T47D (cell line): ENCODE results near the gene TBL1X.

Experiments used
- DNase-seq, 2 experiments: peaks; one replicate each; pipeline versions ENCODE4 v3.0.0 to v3.0.0-alpha.2; 2011 to 2012; ENCODE audit warnings: low read depth in 1 of 2, low spot score in 1 of 2
- JUND ChIP-seq: IDR thresholded peaks from 2 replicates; pipeline ENCODE4 v1.6.1; 2012; ENCODE audit warnings: low read depth
- in situ Hi-C: cut with HindIII; loops from 2 replicates; pipeline ENCODE4 v1.10.0; 2016; ENCODE audit warnings: low sequenced_read_pairs, low pct_unique_long_range_greater_than_20kb

The TBL1X gene

DNA sequence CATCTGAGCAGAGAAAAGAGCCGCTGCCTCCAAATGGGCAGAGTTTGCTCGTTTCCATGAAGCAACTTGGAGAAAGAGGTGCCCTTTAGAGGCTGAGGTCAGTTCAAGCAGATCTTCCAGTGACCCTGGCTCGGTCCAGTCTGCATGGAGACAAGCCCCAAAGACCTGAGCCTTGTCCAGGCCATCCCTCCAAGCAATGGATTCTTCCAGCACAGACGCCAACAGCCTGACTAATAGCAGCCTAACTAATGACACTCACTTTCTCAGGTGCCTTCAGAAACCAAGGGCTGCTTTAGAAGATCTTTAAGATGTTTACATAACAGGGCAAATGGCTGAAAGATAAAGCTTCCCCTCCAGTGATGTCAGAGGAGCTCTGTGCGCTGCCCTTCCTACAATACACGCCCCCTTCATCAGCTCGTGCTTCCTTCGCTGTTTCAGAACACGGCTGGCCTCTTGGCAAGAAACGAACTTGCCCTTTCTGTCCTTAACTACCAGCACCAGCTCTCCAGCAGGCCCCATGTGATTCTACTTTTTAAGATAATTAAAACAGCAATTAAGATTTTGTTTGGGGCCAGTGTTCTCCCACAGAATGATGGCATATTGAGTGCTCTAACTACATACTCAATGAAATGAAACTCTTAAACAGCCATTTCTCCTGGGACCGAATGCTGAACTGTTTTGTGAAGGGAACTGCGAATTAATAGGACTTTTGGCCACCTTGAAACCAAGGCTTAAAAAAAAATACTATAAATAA is 181.8 kb downstream of the TBL1X start:
- in situ Hi-C loops, result no loop called here
- TF ChIP-seq JUND, result no peak
- DNase-seq, result no peak

DNA sequence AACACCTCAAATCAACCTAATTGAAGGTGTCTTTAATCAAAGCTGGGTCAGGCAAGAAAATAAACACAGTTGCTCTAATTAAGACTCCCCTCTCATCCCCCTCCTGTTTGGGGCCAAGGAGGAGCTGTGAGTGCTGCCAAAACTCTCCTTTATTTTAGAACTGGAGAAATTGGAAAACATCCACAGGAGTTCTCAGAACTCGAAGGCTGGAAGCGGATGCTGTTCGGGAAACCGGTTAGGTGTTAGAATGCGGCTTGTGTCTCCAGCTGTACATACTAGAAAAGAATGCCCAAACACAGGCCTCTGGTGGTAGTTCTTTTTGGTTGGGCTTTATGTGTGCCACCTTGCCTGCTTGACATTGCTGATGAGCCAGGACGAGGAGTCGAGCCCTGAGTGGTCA is 182.6 kb downstream of the TBL1X start:
- in situ Hi-C loops, result no loop called here
- TF ChIP-seq JUND, result no peak
- no peak for DNase-seq

GRCh38 chrX:9650091-9650490 is 185.2 kb downstream of the TBL1X start:
- in situ Hi-C loops, result no loop called here
- no peak for DNase-seq
- TF ChIP-seq JUND, result no peak

DNA sequence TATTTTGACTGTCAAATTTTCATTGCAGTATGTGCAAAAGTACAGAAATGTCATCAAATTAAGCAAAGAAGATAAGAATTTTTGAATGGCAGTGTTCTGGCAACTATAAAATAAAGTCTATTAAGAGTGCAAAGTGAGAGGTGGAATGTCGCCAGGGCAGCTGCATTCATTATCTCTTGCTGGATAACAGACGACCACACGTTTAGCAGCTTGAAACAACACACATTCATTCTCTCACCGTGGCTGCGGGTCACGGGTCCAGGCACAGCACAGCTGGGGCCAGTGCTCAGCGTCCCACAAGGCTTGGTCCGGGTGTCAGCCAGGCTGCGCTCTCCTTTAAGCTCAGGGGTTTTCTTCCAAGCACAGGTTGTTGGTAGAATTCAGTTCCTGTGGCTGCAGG is 186.9 kb downstream of the TBL1X start:
- in situ Hi-C loops, result no loop called here
- no peak for TF ChIP-seq JUND
- no peak for DNase-seq

- in situ Hi-C loops, result no loop called here
- no peak for DNase-seq
- TF ChIP-seq JUND, result no peak
These were observed 190.1 kb downstream of the TBL1X start for GRCh38 chrX:9654929-9655328.

DNA sequence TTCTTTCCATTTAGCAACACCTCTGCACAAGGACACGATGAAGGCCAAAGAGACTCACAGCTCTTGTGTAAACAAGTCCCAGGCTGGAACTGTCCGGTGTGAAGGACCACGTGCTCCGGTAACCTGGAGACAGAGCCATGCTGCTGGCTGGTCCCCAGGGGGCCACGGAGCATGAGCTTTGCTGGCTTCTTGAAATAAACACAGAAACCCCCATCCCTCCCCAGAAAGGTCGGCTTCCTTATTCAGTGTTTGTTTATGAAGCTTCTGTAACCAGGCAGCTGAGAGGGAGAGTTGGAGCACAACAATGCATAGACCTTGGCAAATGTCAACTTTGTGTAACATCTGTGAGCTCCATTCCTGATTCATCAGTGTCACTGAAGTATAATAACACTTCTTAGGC is 191.4 kb downstream of the TBL1X start:
- DNase-seq, result no peak
- TF ChIP-seq JUND, result no peak
- in situ Hi-C loops, result no loop called here

DNA sequence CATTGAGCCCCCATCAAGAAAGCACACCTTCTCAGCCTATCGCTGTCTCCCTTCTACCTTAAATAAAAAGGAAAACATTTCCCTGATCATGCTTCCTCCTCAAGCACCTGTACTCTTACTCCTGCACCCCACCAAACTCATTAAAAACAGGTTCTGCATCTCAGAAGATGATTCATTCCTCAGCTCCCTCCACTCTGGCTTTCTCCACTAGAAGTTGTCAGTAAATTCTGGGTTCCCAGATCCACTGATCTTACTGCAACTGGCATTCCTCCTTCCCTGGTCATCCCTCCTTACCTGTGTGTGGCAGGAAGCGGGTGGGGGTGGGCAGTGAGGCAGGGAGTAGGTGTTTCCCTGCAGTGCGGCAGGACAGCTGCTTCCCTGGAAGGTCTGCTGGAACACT is 192.0 kb downstream of the TBL1X start:
- TF ChIP-seq JUND, result no peak
- in situ Hi-C loops, result no loop called here
- no peak for DNase-seq

- TF ChIP-seq JUND, result no peak
- DNase-seq, result no peak
- in situ Hi-C loops, result no loop called here
These were observed 192.9 kb downstream of the TBL1X start for GRCh38 chrX:9657590-9658256.

- in situ Hi-C loops, result no loop called here
- no peak for DNase-seq
- TF ChIP-seq JUND, result no peak
These were observed 193.6 kb downstream of the TBL1X start for GRCh38 chrX:9658409-9658808.

DNA sequence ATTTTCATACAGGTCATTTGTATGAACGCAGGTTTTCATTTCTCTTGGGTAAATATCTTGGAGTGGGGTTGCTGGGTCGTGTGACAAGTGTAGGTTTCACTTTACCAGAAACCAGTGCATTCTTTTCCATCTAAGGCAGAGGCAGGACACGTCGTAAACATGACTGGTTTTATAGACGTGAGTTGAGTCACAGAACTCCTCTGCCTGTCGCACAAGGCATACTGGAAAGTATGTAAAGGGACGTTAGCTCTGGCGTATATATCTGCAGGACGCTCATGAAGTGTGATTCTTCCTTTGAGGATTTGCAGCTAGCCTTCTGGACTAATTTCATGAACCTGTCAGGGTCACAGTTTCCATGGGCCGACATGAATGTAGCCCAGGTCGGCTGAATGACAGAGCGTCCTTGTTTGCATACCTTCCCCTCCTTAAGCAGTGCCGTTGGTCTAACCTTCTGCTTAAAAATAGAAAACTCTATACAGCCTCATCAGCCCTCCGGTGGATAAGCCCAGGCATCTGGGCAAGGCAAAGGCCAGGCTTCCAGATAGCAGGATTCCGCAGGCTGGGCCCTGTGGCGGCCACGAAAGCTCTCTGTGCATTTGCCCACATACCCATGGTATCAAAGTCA is 194.8 kb downstream of the TBL1X start:
- in situ Hi-C loops, result no loop called here
- TF ChIP-seq JUND, result no peak
- no peak for DNase-seq

- TF ChIP-seq JUND, result no peak
- in situ Hi-C loops, result no loop called here
These were observed 197.3 kb downstream of the TBL1X start for GRCh38 chrX:9662148-9662547.

DNA sequence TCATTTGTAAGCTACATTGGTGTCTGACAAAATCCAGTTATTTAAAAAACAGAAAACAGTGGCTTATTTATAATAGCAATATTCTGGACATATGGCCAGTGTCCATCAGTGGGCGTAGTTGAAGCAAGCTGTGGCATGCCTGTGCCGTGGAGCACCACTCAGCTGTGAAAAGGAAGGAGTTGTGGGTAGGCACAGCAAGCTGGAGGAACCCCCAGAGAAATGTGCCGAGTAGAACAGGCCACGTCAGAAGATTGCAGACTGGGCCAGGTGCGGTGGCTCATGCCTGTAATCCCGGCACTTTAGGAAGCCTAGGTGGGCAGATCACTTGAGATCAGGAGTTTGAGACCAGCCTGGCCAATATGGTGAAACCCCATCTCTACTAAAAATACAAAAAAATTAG is 198.4 kb downstream of the TBL1X start:
- no peak for DNase-seq
- TF ChIP-seq JUND, result no peak
- in situ Hi-C loops, result no loop called here

More at GRCh38 chrX:9662148-9662547, 197.3 kb downstream of the TBL1X start:
- no peak for DNase-seq

DNA sequence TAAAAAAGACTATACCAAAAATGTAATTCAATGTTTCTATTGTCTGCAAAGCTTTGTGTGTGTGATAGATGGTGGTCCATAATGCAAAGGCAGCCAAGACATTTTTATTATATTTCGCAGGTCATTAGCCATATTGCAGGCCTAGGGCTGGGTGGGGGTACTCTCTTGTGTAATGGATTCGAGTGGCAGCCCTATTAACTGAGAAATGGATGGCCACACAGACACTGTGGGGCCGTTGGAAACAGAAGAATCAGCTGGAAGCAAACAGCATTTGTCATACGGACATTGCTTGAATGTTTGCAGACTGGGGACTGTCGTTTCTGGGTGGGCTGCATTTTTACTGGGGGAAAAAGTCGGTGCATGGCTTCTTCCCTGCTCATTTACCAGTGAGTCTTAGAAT is 199.4 kb downstream of the TBL1X start:
- in situ Hi-C loops, result no loop called here
- no peak for TF ChIP-seq JUND

More for the DNA sequence above, 199.4 kb downstream of the TBL1X start:
- no peak for DNase-seq
